Progenitor cell of endocrine pancreas (in vitro differentiated cells): Measurements from ENCODE around the gene PTPRR. TPM values are rescaled to one million over a fixed set of nuclear protein-coding genes. Genes with fewer than 3 reads are reported as not detected.

Source experiments
- DNase-seq: peaks from one replicate; pipeline ENCODE4 v3.0.0; 2021; ENCODE audit warnings: low spot score; ENCODE audit not compliant: unreplicated experiment
- H3K27ac Mint-ChIP-seq: 2 replicates; pipeline ENCODE4 v1.8.0; 2021; ENCODE audit warnings: mild to moderate bottlenecking, moderate library complexity, mixed read lengths
- H3K27me3 Mint-ChIP-seq: 2 replicates; pipeline ENCODE4 v1.8.0; 2021; ENCODE audit warnings: mixed read lengths
- H3K36me3 Mint-ChIP-seq: 2 replicates; pipeline ENCODE4 v1.8.0; 2022; ENCODE audit warnings: mixed read lengths; ENCODE audit not compliant: insufficient read depth
- H3K4me1 Mint-ChIP-seq: 2 replicates; pipeline ENCODE4 v1.8.0; 2021; ENCODE audit warnings: low read depth, mixed read lengths
- H3K4me3 Mint-ChIP-seq: 2 replicates; pipeline ENCODE4 v1.8.0; 2021; ENCODE audit warnings: low read depth, mild to moderate bottlenecking, moderate library complexity, mixed read lengths
- H3K9me3 Mint-ChIP-seq: 2 replicates; pipeline ENCODE4 v1.8.0; 2021; ENCODE audit warnings: low read depth, mixed read lengths
- total RNA-seq: library from RNA; stranded (reverse); gene quantifications from 2 replicates; pipeline ENCODE4 v1.2.1, GENCODE V29; 2021
- TF ChIP-seq, protein P1 (sequence below): fragments of 200-600 bp; sonication (generic); IDR thresholded peaks from one replicate; pipeline ENCODE4 v1.5.0; 2021; ENCODE audit warnings: antibody characterized with exemption, mild to moderate bottlenecking; ENCODE audit not compliant: unreplicated experiment

Gene PTPRR
- total RNA-seq, 1 donor from 2014 or later = 0.38 TPM

DNA sequence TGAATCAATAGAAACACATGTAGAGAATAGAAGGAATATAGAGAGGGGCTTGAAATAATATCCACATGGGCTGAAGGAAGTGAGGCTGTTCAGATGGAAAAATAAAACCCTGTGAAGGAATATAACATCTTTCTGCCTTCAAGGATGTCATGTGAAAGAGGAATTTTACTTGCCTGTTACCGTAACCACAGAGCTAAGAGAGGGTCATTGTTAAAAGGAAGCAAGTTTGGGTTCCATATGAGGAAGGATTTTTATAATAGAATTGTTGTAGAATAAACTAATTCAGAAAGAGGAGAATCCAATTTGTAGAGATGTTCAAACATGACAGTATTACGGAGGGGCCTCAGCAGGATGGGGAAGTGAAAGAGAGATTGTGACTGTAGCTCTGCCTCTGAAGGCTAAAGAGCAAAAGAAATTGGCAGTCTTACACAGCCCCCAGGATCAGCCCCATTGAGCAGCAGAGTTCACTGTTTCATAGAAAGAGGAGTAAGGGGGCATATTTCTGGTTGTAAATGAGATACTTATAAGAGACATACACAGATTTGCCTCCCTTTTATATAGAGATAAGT lies 41.8 kb upstream of the PTPRR start:
- no peak for DNase-seq
- H3K4me3 Mint-ChIP-seq = no peak overlapping the region
- TF ChIP-seq, protein P1, sequence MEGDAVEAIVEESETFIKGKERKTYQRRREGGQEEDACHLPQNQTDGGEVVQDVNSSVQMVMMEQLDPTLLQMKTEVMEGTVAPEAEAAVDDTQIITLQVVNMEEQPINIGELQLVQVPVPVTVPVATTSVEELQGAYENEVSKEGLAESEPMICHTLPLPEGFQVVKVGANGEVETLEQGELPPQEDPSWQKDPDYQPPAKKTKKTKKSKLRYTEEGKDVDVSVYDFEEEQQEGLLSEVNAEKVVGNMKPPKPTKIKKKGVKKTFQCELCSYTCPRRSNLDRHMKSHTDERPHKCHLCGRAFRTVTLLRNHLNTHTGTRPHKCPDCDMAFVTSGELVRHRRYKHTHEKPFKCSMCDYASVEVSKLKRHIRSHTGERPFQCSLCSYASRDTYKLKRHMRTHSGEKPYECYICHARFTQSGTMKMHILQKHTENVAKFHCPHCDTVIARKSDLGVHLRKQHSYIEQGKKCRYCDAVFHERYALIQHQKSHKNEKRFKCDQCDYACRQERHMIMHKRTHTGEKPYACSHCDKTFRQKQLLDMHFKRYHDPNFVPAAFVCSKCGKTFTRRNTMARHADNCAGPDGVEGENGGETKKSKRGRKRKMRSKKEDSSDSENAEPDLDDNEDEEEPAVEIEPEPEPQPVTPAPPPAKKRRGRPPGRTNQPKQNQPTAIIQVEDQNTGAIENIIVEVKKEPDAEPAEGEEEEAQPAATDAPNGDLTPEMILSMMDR = no peak
- H3K9me3 Mint-ChIP-seq = peaks cover 5% of the 10 kb centered on the region
- no peaks in the 10 kb centered on the region for H3K4me1 Mint-ChIP-seq
- H3K27me3 Mint-ChIP-seq = no peaks in the 10 kb centered on the region
- no peaks in the 10 kb centered on the region for H3K36me3 Mint-ChIP-seq
- H3K27ac Mint-ChIP-seq = peak overlapping the region; percentile 19

DNA sequence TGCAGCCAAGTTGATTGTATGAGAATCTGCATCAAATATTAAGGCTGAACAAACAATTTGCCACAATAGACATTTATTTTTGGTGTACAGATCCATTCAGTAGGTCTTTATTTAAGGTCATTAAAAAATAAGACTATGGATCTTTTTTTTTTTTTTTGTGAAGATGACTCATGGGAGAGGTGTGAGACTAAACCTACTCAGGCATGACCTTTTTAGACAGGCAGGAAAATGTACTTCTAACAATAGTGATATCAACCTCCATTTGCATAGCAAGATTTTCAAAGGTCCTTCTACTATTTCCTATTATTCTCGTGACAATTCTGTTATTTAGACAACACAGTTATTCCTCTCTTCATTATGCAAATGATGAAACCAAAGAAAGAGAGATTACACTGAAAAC lies 39.9 kb upstream of the PTPRR start:
- Mint-ChIP-seq H3K27ac (no peak overlapping the region), H3K4me1 (no peaks in the 10 kb centered on the region), H3K4me3 (no peak overlapping the region), H3K9me3 (peaks cover 5% of the 10 kb centered on the region), H3K27me3 (no peaks in the 10 kb centered on the region), H3K36me3 (no peaks in the 10 kb centered on the region)
- DNase-seq = no peak
- TF ChIP-seq, protein P1 = no peak

DNA sequence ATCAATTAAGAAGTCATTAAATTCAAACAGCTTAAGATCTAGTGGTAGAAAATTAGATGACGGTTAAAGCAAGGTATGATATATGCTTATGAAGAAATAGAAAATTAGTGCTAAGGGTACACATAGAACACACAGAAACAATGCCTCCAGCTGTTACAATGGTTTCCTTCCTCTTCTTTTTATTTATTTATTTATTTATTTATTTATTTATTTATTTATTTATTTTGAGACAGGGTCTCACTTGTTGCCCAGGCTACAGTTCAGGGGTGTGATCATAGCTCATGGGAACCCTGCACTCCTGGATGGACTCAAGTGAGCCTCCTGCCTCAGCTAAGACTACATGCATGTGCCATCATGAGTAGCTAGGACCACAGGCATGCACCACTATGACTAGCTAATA lies 34.9 kb upstream of the PTPRR start:
- TF ChIP-seq, protein P1 = no peak
- H3K36me3 Mint-ChIP-seq = no peaks in the 10 kb centered on the region
- H3K4me3 Mint-ChIP-seq = no peak overlapping the region
- DNase-seq = no peak
- no peak overlapping the region for H3K27ac Mint-ChIP-seq
- H3K4me1 Mint-ChIP-seq = no peaks in the 10 kb centered on the region
- peaks cover 5% of the 10 kb centered on the region for H3K9me3 Mint-ChIP-seq
- H3K27me3 Mint-ChIP-seq = no peaks in the 10 kb centered on the region

DNA sequence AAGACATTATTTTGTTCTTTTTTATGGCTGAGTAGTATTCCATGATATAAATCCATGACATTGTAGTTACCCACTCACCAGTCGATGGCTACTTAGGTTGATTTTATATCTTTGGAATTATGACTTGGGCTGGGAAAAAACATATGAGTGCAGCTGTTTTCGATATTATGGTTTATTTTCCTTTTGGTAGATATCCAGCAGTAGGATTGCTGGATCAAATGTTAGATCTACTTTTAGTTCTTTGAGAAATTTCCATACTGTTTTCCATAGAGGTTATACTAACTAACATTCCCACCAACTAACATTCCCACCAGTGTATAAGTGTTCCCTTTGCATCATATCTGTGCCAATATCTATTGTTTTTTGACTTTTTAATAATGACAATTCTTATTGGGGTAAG lies 29.9 kb upstream of the PTPRR start:
- no peaks in the 10 kb centered on the region for H3K27me3 Mint-ChIP-seq
- no peaks in the 10 kb centered on the region for H3K9me3 Mint-ChIP-seq
- no peak for DNase-seq
- TF ChIP-seq, protein P1 = no peak
- H3K36me3 Mint-ChIP-seq = no peaks in the 10 kb centered on the region
- H3K27ac Mint-ChIP-seq = no peak overlapping the region
- H3K4me3 Mint-ChIP-seq = no peak overlapping the region
- H3K4me1 Mint-ChIP-seq = no peaks in the 10 kb centered on the region

DNA sequence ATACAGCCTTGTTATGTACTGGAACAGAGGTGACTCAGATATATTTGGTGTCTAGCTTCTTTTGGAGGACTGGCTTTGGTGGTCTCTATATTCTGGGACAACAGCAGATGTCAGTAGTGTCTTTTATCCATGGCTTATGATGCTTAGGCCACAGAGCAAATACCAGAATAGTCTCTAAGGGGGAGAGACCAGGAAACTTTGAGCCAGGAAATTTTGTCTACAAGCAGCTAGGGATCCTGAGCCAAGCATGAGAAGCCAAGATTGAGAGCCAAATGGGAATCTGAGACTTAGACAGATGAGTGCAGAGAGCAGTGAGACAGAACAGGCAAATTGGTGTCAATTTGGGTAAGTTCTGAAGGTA lies 28.4 kb upstream of the PTPRR start:
- no peaks in the 10 kb centered on the region for H3K27me3 Mint-ChIP-seq

More for the DNA sequence above, 28.4 kb upstream of the PTPRR start:
- Mint-ChIP-seq H3K9me3 (no peaks in the 10 kb centered on the region), H3K4me3 (no peak overlapping the region), H3K36me3 (no peaks in the 10 kb centered on the region), H3K4me1 (no peaks in the 10 kb centered on the region), H3K27ac (no peak overlapping the region)
- no peak for DNase-seq
- TF ChIP-seq, protein P1 = no peak
